ENCODE measurements around the gene MATN1.

GRCh38 chr1:30744060-30744756, 20.8 kb upstream of the MATN1 start:
- TF ChIP-seq, protein P1, sequence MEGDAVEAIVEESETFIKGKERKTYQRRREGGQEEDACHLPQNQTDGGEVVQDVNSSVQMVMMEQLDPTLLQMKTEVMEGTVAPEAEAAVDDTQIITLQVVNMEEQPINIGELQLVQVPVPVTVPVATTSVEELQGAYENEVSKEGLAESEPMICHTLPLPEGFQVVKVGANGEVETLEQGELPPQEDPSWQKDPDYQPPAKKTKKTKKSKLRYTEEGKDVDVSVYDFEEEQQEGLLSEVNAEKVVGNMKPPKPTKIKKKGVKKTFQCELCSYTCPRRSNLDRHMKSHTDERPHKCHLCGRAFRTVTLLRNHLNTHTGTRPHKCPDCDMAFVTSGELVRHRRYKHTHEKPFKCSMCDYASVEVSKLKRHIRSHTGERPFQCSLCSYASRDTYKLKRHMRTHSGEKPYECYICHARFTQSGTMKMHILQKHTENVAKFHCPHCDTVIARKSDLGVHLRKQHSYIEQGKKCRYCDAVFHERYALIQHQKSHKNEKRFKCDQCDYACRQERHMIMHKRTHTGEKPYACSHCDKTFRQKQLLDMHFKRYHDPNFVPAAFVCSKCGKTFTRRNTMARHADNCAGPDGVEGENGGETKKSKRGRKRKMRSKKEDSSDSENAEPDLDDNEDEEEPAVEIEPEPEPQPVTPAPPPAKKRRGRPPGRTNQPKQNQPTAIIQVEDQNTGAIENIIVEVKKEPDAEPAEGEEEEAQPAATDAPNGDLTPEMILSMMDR (conservative IDR thresholded peaks at IDR 0.05; ENCODE audit: low read length), result no peak
- TF ChIP-seq EZH2phosphoT487 (IDR thresholded peaks at IDR 0.05; ENCODE audit: borderline replicate concordance), result no peak

Data from Loucy (cell line).